GM08714 (cell line): ENCODE results near the gene GADD45B.

Experiments used
- H3K4me3 ChIP-seq: fragments of 200-500 bp; sonication (Bioruptor generic); 2 replicates; pipeline ENCODE4 v1.5.1; 2014; ENCODE audit warnings: mild to moderate bottlenecking, low read length, inconsistent platforms
- ZNF274 ChIP-seq: IDR thresholded peaks from 2 replicates; pipeline ENCODE4 v1.6.1; 2012; ENCODE audit warnings: mild to moderate bottlenecking, low read depth, low read length

Gene GADD45B

DNA sequence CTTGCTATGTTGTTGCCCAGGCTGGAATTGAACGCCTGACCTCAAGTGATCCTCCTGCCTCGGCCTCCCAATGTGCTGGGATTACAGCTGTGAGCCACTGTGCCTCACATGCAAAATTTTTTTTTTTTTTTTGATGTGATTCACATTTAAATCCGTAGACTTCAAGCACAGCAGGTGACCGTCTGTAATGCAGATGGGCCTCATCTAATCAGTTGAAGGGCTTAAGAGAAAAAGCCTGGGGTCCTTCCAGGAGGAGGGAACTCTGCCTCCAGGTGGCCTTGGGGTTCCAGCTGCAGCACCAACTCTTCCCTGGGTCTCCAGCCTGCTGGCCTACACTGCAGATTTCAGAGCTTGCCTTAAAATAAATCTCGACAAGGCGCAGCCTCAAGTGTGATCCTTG lies 43.6 kb downstream of the GADD45B start:
- TF ChIP-seq ZNF274: no peak
- no peak overlapping the region for H3K4me3 ChIP-seq

DNA sequence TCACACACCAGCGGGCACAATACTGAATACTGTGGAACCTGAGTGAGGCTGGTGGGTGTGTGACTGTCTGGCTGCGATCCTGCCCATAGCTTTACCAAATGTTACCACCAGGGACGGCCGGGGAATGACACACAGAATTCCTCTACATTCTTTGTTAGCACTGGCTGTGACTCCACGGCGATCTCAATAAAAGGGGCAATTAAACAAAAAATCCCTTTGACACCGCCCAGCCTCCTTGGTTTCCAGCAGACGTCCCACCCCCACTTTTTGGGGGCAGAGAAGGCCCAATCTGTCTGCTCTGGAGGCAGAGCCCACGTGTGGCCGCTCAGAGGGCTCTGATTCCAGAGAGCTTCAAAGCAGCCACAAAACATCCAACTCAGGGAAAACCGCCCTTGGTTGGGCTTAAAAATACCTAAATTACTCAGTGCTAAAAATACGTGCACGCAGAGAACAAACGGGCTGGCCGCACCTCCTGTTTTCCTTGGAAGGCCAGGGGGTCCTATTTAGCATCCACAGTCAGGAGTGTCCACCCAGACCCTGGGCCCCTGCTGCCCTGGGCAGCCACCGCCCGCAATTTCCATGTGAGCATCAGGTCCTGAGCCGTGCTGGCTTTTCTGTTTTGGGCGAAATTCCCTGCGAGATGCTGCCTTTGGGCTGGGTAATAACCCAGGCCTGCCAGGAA lies 47.8 kb downstream of the GADD45B start:
- no peak overlapping the region for H3K4me3 ChIP-seq
- no peak for TF ChIP-seq ZNF274

DNA sequence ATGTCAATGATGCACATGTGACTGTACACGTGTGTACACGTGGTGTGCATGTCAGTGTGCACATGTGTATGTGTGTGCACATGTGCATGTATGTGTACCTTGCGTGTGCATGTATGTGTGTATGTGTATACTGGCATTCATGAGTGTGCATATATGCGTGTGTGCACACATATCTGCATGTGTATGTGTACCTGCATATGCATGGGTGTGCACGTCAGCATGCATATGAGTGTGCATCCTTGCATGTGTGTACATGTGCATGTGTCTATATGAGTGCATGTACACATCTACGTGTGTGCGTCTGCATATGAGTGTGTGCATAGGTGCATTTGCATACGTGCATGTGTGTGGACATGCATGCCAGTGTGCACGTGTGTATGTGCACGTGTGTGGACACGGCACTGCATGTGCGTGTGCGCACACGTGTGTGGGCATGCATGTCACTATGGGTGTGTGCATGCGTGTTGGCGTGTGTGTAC lies 48.5 kb downstream of the GADD45B start:
- no peak overlapping the region for H3K4me3 ChIP-seq
- no peak for TF ChIP-seq ZNF274

DNA sequence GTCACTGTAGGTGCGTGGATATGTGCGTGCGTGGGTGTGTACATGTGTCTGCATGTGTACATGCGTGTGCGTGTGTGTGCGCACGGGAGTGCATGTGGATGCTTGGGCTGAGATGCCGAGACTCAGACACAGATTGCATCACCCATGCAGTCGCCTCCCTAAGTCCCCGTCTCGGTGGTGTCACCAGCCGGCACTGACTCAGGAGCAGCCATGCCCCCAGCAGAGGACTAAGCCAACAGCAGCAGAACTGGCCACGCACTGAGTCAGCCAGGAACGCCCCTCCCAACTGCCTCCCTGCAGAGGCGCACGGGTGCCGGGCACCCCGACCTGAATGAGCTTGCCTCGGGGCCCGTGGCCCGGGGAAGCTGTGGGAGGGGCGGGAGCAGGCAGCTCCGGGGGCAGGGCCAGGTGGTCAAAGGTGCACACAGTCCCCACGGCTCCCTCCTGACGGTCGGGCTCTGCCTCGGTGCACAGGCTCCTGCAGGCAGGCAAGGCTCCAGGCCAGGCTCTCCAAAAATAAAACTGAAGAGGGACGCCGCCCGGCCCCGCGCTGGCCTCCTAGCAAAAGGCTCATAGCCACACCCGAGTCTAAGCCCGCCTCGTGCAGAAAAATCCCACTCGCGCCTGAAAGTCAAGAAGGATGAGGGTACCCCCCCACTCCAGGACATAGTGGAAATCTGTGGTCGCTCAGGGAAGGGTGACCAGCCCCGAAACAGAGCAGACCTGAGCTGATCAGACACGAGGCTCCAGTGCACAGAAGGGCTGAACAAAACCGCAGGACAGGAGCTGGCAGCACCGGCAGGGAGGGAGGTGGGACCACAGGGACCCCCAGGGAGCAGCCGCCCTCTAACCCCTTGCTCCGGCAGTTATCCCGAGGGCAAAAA lies 49.2 kb downstream of the GADD45B start:
- TF ChIP-seq ZNF274: no peak
- H3K4me3 ChIP-seq: no peak overlapping the region

DNA sequence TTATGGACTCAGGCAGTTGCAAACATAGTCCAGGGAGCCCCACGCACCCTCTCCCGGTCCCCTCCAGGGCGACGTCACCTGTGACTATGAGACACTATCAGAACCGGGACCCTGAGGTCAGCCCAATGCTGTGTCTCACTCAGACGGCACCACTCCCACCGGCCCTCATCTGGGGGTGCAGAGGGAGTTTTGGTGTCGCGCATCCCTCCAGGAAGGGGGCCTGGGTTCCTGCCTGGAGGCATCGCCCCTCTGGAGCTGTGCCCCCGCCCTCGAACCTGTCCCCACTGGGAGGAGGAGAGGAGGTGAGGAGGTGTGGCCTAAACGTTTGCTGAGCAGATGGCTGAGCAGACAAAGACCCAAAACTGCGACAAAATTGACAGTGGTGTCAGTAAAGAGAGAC lies 51.2 kb downstream of the GADD45B start:
- H3K4me3 ChIP-seq: no peak overlapping the region
- no peak for TF ChIP-seq ZNF274

DNA sequence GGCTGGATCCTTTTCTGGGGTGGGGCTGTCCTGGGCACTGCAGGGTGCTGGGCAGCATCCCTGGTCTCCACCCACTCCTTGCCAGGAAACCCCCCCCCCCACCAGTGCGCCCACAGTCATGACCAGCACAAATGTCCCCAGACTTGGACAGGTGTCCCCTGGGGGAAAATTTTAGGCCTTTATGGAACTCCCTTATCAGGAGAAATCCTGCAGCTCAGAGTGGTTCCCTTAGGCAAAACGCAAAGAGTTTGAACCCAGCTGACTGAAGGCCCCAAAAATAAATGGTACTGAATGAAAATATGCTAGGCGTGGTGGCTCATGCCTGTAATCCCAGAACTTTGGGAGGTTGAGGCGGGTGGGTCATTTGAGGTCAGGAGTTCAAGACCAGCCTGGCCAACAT lies 51.8 kb downstream of the GADD45B start:
- TF ChIP-seq ZNF274: no peak

More for the DNA sequence above, 51.8 kb downstream of the GADD45B start:
- no peak overlapping the region for H3K4me3 ChIP-seq
